GM20431 (cell line): ENCODE data around the gene CHTF18.

Experiments used
- in situ Hi-C: fragments of 300-500 bp; cut with MseI, MboI; formaldehyde crosslinking; loops from one replicate; pipeline ENCODE4 v1.15.0; 2020; ENCODE audit warnings: low sequenced_read_pairs; ENCODE audit not compliant: unreplicated experiment

CHTF18 gene

DNA sequence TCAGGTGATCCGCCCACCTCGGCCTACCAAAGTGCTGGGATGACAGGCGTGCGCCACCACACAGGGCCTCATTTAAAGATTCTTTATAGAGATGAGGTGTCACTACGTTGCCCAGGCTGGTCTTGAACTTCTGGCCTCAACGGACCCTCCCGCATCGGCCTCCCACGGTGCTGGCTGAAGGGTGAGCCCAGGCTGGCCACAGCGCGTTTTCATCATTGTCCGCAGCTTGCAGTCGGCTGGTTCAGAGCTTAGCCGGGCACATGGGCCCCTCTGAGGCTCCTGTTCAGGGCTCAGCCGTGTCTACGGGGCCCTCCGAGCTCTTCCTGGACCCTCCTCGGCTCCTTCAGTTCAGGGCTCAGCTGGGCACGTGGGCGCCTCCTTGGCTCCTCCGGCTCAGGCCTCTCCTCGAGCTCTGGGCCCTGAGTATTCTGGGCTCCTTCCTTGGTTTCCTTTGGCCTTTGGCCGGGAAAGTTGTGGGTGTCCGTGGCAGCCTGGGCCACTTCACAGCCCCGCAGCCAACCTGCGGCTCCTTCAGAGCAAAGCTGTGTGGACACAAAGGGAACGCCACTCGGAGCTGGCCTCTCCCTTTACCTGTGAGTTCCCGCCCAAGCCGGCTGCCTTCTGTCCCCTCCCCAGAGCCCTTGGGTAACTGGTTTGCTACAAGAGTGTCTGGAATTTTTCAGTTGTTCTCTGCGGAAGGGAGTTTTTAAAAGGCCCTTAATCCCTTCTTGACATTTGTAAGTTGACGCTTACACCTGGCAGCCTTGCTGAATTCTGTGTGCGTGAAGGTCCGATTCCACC is 29.1 kb upstream of the CHTF18 start:
- in situ Hi-C loops: no loop called here

DNA sequence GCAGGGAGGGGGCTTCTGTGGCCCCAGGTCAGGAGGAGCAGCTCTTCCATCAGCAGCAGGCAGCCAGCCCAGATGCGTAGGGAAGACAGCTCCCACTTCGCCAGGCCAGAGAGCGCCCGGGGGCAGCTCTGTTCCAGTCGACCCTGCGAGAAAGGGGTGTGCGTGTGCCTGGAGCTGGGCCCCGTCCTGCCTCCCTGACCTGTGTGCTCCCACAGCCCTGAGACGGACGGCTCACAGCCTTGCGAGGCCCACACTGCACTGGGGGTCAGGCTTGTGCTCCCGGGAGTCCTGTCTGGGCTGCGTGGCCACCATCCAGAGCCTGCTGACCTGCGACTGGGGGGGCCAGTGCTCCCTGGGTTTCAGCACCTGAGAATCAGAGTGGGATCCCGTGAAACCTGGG is 28.4 kb upstream of the CHTF18 start:
- in situ Hi-C loops: no loop called here

DNA sequence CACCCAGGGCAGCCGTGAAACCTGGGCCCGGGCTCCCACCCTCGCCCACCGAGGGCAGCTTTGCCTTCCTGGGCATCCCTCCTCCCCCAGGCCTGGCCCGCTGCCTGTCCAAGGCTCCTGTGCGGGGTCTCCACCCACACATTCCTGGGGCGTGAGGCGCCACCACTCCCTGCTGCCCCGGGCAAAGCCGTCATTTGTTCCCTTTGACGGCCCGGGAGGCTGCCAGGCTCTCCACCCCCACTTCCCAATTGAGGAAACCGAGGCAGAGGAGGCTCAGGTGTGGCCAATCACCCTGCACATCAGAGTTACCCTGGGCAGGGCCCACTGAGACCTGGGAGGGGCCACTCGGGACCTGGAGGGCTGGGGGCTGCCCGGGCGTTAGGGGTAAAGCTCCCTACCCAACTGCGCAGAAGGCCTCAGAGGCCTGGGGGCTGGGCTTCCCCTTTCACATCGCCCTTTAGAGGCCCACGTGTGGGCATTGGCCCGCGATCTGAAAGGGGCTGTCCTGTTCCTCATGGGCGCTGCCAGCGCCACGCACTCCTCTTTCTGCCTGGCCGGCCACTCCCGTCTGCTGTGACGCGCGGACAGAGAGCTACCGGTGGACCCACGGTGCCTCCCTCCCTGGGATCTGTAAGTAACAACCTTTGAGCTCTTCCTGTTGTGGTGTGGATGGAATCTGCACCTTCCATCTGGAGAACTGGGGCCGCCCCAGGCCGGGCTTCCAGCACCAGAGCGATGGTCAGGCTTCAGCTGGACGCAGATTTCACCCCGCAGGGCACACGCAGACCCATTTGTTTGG is 27.7 kb upstream of the CHTF18 start, which contains the start of gene MSLN:
Gene MSLN (plus strand): TSS at position 190 of the 799 bp plus-strand sequence. CDS start 1,947 bp downstream, outside the sequence.
- in situ Hi-C loops: no loop called here

DNA sequence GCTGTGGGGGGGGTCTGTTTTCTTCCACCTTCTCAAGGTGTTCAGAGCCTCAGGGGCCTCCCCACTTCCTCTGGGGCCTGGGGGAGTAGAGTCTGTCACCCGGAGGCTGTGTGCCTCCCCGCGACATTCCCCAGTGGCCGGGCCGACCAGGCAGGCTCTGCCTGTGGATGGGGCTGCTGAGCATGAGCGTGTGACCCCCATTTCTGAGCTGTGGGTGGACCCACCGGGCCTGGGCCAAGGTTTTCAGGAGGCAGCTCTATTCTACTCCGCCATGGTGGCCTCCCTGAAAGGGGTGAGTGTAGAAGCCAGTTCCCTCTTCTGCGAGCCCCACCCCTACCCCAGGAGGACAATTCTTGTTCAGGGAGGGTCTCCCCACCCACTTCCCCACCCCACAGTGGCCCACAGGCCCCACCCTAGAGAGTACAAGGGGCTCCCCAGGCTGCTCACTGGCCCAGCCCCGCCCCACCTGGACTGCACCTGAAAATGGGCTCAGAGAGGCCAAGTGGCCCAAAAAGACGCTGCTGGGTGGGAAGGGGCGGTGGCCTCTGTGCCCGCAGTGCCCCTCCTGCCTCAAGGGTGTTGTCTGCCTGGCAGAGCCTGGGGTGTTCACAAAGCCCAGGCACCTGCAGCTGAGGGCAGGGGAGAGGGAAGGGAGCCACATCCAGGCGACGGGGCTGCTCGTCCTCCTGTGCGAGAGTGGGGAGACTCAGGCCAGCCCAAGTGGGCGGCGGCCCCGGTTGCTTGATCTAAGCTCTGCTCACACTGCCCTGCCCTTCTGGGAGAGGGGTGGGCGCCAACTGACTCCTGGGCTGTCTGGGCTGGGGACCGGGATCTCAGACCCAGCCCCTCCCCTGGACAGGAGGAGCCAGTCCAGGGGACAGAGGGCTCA is 26.6 kb upstream of the CHTF18 start:
- in situ Hi-C loops: no loop called here

DNA sequence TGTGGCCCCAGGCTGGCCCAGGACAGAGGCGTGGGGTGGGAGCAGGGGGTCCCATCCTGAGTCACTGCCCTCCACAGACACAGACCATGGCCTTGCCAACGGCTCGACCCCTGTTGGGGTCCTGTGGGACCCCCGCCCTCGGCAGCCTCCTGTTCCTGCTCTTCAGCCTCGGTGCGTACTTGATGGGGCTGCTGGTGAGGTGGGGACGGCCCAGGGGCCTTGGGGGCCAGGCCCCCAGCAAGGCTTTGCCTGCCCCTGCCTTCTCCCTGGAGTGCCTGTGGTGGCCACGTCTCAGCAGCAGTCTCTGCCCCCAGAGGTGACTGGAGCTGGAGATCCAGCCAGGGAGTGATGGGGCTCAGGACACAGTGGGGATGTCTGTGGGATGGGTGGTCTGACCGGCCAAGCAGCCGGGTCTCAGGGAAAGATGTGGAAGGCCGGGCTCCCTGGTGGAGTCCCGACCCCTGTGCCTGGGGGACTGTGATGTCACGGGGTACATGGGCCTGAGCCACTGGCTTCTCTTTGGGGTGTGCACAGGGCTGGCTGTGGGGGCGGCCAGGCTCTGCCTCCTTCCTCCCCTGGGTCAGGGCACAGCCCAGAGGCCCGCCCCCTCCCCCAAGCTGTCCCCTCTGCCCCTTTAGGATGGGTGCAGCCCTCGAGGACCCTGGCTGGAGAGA is 25.7 kb upstream of the CHTF18 start:
- in situ Hi-C loops: no loop called here

DNA sequence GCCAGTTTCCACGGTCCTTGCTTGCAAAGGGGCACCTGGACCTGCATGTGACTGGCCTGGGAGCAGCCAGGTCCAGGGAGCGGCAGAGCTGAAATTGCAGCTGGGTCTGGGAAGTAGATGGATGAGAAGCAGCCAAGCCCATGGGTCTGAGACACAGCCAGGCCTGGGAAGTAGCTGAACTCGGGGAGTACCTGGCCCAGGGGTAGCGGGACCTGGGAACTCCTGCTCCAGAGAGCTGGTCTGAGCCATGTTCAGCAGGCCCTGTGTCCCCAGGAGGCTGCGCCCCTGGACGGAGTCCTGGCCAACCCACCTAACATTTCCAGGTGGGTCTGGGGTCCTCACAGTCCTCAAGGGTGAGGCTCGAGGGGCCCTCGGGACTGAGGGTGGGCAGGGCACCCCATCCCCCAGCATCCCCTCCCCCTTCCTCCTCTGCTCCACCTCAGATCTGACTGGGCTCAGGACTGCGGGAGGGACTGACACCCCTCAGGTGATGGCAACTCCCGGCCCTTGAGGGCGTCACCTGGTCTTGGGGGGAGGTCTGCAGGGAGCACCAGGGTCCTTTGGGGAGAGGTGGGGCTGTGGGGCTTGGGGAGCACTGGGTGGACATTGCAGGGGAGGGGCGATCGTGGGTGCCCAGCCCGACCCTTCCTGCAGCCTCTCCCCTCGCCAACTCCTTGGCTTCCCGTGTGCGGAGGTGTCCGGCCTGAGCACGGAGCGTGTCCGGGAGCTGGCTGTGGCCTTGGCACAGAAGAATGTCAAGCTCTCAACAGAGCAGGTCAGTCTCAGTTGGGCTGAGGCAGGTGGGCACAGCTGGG is 24.8 kb upstream of the CHTF18 start:
- in situ Hi-C loops: no loop called here

DNA sequence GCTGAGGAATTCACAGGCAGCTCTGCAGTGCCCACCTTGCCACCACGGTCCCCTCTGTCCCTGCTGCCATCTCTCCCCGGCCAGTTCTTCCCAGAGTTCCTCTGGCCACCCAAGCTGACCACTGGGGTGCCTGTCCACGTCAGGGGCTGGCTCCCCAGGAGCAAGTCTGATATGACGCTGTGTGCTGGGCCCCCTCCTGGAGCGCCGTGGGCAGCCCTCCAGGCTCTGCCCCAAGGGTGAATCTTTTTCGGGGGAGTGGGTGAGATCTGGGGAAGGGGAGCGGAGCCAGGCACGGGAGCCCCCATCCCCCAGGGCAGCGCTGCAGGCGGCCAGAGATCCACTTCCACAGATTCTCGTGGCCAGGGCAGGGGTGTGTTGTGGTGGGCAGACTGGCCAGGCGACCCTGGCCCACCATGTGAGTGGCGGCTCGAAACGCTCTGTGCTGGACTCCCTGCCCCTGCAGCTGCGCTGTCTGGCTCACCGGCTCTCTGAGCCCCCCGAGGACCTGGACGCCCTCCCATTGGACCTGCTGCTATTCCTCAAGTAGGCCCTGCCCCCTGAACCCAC is 24.2 kb upstream of the CHTF18 start:
- in situ Hi-C loops: no loop called here

DNA sequence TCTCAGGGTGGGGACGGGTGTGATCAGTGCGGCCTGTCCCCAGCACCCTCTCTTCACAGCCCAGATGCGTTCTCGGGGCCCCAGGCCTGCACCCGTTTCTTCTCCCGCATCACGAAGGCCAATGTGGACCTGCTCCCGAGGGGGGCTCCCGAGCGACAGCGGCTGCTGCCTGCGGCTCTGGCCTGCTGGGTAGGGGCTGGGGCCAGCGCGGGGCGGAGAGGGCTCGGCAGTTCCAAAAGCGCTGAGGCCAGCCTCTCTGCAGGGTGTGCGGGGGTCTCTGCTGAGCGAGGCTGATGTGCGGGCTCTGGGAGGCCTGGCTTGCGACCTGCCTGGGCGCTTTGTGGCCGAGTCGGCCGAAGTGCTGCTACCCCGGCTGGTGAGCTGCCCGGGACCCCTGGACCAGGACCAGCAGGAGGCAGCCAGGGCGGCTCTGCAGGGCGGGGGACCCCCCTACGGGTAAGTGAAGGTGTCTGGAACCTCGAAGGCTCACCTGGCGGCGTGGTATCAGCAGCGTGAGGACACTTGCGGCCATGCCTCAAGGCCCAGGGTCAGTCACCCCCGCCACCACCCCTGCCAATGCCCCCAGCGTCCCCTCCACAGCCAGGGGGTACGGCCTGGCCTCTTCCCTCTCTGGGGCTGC is 23.5 kb upstream of the CHTF18 start:
- in situ Hi-C loops: no loop called here

DNA sequence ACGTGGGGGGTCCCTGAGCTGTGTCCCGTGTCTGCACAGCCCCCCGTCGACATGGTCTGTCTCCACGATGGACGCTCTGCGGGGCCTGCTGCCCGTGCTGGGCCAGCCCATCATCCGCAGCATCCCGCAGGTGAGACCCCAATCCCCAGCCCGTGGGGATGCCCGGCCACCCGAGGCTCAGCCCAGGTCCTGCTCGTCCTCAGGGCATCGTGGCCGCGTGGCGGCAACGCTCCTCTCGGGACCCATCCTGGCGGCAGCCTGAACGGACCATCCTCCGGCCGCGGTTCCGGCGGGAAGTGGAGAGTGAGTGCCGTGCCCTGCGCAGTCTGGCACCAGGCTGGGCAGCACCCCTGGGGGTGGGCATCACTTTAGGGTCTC is 22.9 kb upstream of the CHTF18 start:
- in situ Hi-C loops: no loop called here

DNA sequence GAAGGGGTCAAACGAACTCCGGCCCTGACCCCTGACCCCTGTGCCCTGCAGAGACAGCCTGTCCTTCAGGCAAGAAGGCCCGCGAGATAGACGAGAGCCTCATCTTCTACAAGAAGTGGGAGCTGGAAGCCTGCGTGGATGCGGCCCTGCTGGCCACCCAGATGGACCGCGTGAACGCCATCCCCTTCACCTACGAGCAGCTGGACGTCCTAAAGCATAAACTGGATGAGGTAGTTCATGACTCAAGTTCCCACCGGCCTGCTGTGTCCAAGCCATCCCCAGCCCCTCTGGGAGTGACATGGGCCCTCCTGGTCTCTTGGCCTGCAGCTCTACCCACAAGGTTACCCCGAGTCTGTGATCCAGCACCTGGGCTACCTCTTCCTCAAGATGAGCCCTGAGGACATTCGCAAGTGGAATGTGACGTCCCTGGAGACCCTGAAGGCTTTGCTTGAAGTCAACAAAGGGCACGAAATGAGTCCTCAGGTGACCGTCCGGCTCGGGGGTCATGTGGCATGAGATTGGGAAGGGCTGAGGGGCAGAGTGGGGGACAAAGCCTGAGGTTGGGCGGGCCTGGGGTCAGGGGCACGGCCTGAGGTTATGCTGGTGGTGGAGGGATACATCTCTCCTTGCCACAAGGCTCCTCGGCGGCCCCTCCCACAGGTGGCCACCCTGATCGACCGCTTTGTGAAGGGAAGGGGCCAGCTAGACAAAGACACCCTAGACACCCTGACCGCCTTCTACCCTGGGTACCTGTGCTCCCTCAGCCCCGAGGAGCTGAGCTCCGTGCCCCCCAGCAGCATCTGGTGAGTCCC is 22.2 kb upstream of the CHTF18 start:
- in situ Hi-C loops: no loop called here

DNA sequence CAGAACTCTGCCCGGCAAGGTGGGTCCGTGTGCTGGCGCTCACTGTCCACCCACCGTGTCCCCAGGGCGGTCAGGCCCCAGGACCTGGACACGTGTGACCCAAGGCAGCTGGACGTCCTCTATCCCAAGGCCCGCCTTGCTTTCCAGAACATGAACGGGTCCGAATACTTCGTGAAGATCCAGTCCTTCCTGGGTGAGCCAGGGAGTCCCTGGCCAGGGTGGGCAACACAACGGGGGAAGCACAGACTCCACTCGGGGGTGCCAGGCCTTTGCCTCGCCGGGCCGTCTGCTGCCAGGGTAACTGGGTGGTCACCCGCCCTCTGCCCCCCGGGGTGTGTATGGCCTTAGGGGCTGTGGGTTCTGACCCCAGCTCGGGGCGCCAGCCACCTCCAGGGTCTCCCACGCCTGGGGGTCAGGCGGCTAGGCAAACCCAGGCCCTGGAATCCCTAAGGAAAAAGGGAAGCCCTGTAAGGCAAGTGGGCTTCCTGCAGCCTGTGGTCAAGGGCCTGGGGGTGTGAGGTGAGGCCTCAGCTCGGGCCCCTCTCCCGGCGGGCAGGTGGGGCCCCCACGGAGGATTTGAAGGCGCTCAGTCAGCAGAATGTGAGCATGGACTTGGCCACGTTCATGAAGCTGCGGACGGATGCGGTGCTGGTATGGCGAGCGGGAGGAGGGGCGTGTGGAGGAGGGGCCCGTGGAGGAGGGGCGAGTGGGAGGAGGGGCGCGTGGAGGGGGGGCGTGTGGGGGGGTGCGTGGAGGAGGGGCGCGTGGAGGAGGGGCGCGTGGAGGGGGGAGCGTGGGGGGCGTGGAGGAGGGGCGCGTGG is 21.4 kb upstream of the CHTF18 start:
- in situ Hi-C loops: no loop called here

DNA sequence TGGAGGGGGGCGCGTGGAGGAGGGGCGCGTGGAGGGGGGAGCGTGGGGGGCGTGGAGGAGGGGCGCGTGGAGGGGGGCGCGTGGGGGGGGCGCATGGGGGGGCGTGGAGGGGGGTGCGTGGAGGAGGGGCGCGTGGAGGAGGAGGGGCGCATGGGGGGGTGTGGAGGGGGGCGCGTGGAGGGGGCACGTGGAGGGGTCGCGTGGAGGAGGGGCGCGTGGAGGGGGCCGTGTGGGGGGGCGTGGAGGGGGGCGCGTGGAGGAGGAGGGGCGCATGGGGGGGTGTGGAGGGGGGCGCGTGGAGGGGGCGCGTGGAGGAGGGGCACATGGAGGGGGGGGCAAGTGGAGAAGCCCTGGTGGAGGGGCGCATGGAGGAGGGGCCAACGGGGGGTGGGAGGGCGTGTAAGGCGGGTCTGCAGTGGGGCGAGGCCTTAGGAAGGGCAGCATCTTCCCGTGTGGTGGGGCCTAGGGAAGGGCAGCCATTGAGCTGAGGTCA is 20.6 kb upstream of the CHTF18 start:
- in situ Hi-C loops: no loop called here

DNA sequence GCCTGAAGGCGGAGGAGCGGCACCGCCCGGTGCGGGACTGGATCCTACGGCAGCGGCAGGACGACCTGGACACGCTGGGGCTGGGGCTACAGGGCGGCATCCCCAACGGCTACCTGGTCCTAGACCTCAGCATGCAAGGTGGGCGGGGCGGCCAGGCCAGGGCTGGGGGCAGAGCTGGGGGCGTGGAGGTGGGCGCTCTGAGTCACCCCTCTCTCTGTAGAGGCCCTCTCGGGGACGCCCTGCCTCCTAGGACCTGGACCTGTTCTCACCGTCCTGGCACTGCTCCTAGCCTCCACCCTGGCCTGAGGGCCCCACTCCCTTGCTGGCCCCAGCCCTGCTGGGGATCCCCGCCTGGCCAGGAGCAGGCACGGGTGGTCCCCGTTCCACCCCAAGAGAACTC is 20.0 kb upstream of the CHTF18 start:
- in situ Hi-C loops: no loop called here

DNA sequence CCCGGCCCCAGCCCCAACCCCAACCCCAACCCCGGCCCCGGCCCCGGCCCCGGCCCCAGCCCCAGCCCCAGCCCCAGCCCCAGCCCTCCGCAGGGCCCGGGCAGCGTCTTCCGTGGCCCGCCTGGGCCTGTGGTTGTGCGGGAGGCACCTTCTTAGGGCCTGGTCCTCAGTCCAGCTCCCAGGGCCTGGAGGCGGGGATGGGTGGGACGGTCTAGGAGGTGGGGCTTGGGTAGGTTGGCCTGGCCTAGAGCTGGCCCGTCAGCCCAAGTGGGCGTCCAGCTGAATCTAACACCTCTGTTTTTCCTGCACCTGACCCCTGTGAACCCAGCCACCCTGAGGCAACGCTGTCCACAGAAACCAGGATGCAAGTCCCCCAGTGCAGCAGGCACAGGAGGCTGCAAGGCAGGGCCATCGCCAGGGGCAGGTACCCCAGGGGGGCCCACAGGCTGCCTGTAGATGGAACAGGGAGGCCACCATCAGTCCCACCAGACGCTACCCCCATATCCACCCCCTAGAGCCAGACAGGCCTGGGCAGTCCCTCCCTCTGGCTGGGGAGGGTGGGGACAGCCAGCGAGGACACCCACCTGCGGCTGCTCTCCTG is 19.1 kb upstream of the CHTF18 start:
- in situ Hi-C loops: no loop called here

DNA sequence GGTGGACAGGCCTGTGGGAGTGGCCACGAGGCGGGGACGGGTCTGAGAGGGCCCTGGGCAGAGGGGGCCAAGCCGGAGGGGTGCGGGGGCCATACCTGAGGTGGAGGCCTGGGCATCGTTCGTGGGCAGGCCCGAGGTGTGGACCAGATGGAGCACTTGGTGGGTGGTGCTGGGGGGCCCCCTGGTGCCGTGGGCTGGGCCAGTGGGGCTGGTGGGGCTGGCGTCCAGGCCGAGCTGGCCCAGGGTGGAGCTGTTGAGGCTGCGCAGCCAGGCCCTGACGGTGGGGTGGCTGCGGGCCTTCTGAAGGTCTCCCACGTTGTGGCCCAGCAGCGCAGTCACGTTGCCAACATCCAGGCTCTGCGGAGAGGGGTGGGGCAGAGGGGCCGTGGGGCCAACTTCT is 18.5 kb upstream of the CHTF18 start:
- in situ Hi-C loops: no loop called here

DNA sequence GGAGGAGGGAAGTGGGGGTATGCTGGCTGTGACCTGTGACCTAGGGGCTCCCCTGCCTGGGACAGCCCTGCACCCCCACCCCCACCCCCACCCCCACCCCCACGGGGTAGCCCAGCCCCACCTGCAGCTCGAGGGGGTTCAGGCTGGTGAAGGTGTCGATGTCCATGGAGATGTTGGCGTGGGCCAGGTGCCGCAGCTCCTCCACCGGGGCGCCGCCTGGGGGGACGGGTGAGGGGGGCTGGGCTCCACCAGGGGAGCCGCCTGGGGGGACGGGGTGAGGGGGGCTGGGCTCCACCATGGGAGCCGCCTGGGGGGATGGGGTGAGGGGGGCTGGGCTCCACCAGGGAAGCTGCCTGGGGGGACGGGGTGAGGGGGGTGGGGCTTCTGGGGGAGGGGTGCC is 18.0 kb upstream of the CHTF18 start:
- in situ Hi-C loops: no loop called here
